Skin of body (tissue), 2 donors: ENCODE measurements around the gene CSNK1D. TPM values are rescaled to one million over a fixed set of nuclear protein-coding genes. Genes with fewer than 3 reads are reported as not detected.

Experiments used
- DNase-seq: peaks from one replicate; lab custom pipeline; 2025; lab: John Stamatoyannopoulos, UW
- total RNA-seq: library from RNA; depleted of rRNA; stranded (reverse); fragments of >200 nt; gene quantifications from one replicate; pipeline ENCODE4 v1.2.3, GENCODE V29; 2014

Gene CSNK1D
- total RNA-seq, 1 donor from 2014 or later = 40.5 TPM

DNA sequence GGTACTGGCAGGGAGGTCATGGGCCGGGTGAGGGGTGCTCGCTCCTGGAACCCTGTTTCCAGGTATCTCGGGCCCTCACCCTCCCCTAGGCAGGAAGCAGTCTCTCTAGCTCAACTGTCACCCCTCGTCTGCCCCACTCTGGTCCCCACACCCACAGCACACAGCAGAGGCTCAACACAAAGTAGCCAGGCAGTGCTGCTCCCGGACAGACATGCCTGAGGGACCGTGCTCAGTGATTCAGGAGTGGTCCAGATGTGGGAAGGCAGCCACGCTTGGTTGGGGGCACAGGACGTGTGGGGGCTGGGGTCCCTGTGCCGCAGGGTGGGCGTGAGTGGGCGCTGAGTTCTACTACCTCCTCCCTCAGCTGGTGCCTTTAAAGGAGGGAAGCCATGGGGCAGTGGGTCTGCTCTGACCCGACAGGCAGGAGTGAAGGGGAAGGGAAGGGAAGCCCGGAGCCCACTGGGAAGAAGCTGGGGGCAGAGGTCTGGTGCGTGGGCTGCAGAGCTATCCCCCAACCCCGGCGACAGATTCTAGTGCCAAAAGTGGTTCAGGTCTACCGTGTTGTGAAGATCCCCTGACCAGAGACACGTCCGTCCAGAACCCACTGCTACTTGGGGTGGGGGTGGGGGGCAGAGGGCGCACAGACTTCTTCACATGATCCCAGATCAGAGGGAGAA lies 32.9 kb downstream of the CSNK1D start:
- DNase-seq = no peak

DNA sequence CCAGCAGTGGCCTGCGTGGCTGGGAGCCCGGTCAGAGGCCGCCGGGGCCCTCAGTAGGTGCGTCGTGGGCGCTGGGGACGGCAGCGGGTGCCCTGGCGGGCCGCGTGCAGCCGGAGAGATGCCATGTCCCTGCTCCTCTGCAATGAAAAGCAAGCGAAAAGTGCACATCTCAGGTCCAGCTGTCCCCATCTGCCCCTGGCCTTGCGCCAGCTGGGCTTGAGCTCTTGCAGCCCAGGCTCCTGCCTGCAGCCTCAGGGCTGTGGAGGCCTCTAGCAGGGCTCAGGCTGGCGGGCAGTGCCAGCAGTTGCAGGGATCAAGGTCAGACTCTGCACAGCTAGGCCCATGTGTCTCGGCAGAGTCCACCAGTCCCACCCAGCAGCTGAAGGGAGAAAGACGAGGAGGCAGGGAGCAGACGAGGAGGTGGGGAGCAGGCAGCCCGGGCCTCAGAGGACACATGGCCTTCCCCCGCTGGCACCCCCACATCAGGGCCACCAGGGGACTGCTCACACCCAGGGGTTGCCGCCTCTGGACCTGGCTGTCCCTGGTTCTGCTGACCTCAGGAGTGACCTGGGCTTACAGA lies 33.5 kb downstream of the CSNK1D start:
- no peak for DNase-seq

DNA sequence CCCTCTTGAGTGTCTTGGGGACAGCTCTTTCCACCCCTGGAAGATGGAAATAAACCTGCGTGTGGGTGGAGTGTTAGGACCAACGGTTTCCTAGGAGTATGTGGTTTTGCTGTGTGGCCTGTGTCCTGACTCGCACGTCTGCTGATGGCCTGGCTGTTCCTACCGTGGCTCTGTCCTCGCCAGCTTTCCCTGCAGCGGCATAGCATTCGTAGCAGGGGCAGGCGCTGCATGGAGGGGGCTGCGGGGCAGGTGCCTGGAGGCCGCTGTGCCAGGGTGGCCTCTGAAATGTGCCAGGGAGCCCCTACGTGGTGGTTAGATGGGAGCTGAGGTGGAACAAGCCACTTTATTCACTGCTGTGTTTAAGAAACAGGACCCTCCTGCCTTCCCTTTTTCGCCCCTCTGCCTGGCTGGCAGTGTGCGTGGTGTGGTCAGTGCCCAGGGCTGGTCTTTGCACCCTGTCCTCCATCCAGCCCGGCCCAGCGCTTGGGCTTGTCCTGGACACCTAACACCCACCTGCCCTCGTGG lies 34.0 kb downstream of the CSNK1D start:
- DNase-seq = no peak

DNA sequence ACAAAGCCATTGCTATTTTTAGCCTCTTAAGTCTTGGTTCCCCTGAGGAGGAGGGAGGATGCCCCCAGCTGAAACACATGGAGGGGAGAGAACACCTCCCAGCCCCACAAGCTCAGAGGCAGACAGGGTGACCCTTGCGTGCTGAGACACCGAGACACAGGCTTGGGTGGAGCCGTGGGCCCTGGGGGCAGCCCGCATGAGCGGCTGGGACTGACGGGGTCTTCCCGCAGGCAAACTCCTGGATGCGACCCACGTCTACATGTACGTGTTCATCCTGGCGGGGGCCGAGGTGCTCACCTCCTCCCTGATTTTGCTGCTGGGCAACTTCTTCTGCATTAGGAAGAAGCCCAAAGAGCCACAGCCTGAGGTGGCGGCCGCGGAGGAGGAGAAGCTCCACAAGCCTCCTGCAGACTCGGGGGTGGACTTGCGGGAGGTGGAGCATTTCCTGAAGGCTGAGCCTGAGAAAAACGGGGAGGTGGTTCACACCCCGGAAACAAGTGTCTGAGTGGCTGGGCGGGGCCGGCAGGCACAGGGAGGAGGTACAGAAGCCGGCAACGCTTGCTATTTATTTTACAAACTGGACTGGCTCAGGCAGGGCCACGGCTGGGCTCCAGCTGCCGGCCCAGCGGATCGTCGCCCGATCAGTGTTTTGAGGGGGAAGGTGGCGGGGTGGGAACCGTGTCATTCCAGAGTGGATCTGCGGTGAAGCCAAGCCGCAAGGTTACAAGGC lies 34.9 kb downstream of the CSNK1D start:
- DNase-seq = no peak

DNA sequence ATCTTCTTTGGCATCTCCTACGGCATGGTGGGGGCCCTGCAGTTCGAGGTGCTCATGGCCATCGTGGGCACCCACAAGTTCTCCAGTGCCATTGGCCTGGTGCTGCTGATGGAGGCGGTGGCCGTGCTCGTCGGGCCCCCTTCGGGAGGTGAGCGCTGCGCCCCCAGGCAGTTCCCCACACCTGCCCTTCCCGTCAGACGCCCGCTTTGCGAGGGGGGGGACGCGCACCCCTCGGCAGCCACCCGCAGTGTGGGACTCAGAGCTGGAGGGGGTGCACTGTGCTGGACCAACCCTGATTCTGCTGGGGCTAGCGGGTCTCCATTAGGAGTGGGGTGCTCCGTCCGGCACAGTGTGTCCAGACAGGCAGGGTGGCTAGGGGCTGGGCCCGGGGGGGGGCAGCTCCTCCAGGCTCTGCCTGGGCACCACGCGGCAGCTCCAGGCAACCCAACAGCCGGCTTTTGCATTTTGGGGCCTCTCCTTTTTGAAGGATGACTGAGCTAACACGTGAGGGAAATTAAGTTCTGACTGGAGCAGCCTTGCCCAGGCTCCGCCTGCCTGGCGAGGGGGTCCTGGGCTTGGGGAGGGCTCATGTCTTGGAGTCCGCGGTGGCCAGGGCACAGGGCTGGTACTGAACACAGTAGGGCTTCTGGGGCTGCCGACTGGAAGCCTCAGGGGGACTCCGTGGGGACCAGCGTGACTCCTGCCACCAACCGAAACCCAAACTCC lies 35.6 kb downstream of the CSNK1D start:
- no peak for DNase-seq

DNA sequence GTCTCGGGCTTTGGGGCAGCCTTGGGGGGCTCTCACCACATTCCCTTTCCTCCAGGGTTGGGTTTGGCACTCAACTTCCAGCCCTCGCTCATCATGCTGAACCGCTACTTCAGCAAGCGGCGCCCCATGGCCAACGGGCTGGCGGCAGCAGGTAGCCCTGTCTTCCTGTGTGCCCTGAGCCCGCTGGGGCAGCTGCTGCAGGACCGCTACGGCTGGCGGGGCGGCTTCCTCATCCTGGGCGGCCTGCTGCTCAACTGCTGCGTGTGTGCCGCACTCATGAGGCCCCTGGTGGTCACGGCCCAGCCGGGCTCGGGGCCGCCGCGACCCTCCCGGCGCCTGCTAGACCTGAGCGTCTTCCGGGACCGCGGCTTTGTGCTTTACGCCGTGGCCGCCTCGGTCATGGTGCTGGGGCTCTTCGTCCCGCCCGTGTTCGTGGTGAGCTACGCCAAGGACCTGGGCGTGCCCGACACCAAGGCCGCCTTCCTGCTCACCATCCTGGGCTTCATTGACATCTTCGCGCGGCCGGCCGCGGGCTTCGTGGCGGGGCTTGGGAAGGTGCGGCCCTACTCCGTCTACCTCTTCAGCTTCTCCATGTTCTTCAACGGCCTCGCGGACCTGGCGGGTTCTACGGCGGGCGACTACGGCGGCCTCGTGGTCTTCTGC lies 36.3 kb downstream of the CSNK1D start:
- DNase-seq = no peak

DNA sequence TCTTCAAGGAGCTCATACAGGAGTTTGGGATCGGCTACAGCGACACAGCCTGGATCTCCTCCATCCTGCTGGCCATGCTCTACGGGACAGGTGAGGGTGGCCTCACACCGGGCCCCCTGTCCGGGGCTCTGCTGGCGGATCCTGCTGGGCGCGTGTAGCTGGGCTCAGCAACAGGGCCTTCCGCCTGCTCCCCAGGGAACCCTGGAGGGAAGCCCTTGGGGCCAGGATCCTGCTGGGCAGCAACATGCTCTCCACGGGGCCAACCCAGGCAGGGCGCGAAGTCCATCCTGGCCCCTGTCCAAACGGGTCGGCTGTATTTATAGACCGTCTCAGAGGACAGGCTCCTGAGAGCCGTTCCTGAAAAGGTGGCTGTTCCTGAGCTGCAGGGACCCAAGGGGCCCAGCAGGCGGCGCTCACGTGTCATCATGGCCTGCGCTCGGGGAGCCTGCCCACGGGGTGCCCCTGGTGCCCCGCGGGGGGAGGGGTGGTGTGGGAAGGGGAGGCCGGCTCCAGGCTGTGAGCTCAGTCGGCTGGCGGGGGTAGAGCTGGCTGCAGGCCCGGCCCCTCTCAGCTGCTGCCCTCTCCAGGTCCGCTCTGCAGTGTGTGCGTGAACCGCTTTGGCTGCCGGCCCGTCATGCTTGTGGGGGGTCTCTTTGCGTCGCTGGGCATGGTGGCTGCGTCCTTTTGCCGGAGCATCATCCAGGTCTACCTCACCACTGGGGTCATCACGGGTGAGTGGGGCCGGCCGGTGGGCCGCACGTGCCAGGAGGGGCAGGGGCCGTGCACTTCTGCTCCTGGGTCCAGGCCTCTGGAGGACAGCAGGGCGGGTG lies 37.1 kb downstream of the CSNK1D start:
- no peak for DNase-seq

DNA sequence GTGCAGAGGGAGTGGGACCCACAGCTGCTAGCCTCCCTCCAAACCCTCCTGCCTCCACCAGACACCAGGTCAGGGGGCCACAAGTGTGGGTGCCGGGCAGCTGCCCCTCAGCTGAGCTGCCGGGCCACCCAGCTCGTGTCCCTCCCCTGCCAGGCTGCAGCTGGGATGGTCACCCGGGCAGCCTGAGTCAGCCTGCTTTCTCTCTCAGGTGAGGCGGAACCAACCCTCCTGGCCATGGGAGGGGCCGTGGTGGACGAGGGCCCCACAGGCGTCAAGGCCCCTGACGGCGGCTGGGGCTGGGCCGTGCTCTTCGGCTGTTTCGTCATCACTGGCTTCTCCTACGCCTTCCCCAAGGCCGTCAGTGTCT lies 37.7 kb downstream of the CSNK1D start:
- DNase-seq = no peak

DNA sequence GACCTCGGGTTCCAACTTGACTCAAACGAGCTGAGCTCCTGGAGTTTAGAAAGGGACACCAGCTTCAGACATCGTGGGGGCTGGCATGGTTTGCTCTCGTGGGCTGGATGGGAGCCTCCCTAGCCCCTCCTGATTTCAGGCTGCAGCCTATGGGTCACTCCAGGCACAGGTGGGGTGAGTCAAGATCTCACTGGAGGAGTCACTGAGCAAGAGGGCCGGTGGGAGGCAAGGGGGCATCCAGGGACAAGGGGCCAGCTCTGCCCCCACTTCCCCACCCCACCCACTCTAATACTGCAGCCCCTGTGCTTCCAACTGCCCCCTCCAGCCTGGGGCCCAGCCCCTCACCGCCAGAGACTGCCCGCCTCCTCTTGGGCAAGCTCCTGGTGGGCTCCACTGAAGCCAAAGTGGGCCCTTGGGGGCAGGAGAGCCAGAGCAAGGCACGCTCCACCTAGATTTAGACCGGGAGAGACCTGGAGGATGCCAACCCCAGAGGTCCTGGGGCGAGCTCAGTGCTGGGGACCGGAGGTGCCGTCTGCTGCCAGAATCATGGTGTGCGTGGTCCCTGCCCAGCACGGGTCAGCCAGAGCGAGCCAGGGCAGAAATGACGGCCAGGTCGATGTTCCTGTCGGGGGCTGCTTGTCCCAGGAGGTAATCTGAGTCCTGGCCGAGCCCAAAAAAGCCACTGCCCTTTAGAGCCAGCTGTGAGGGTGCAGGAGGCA lies 38.3 kb downstream of the CSNK1D start:
- no peak for DNase-seq

DNA sequence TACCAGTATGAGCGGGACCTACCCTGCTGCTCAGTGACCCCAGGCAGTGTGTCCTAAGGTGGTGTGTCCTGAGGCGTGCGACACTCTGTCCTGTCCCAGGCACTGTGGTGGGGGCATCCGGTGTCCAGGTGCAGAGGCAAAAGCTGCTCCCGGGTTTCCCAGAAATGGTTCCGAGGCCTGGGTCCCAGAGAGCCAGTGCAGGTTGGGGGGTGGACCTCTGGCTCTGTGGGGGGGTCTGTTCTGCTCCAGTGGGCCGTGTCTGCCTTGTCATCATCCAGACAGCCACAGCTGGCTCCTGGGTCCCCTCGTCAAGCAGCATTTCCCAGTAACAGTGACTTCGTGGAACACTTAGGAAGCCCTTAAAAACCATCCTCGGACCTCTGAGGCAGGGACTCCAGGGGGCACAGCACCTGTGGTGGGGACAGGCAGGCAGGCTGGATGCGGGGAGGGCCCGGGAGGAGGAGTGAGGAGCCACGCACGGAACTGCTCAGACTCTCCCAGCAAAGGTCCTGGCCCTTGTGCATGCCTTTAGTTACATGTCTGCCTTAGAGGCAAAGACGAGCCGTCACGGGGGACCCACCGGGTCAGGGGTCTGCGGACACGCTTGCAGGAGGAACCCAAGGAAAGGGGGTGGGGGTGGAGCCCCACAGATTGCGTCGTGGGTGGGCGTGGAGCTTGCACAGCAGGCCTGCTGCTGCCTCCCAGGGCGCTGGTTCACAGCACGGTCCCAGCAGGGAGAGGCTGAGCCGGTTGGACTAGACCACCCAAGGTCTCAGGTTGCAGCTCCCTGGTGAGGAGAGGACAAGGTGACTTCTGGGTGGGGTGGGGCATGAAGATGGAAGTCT lies 39.1 kb downstream of the CSNK1D start:
- no peak for DNase-seq

DNA sequence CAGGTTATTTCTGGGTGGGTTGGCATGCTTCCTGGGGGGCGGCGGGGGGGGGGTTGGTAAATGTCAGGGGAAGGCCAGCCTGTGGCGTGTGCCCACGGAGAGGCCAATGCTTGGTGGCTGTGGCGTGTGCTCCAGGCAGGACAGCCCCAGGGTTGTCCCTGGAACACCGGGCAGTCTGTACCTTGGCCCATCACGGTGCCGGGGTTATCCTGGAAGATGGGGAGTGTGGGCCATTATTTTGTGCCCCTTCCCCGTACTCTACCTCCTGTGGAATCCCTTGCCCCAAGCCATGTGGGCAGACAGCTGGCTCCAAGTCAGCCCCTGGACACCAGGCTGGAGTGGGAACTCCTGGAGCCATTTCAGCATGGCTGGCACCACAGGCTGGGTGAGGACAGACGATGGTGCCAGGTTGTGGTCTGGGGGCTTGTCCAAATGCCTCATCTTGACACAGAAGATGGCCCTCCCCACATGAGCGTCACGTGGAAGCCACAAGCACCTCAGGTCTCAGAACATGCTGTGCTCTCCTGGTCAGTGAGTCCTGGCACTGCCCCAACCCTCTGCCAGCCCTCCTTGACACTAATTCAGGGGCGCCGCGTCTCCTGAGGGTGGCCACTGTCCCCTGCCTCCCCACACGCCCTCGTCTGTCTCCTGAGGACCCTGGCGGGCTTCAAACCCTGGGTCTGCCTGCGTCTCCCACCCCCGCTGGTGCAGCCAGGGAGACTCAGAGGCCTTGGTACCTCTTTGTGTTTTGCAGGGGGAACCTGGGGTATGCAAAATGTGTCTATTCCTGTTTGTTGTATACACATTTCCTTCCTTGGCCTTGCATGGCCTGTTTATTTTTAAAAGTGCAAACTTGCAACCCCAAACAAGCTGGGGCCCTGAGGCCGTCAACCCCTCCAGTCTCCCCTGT lies 40.4 kb downstream of the CSNK1D start:
- DNase-seq = no peak

DNA sequence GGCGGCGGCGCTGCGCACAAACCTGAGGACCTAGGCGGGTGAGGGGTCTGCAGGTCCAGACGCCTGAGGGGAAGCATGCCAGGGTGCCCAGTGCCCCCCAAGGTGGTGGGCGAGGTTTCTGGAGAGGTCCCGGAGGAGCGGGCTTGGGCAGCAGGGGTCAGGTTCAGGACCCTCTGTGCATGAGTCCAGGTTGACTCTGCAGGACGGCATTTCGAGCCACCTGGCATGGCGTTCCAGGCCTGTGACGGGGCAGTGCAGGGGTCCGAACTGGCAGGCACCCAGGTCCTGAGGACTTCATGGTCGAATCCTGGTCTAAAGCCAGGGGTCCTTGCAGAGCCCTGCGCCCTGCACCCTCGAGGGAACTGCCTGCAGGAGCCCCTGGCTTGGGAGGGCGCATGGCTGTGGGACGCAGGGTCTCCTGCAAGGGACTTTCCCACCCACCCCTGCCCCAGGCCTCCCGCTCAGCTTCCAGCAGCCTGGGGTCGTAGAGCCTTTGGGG lies 41.1 kb downstream of the CSNK1D start:
- DNase-seq = no peak

DNA sequence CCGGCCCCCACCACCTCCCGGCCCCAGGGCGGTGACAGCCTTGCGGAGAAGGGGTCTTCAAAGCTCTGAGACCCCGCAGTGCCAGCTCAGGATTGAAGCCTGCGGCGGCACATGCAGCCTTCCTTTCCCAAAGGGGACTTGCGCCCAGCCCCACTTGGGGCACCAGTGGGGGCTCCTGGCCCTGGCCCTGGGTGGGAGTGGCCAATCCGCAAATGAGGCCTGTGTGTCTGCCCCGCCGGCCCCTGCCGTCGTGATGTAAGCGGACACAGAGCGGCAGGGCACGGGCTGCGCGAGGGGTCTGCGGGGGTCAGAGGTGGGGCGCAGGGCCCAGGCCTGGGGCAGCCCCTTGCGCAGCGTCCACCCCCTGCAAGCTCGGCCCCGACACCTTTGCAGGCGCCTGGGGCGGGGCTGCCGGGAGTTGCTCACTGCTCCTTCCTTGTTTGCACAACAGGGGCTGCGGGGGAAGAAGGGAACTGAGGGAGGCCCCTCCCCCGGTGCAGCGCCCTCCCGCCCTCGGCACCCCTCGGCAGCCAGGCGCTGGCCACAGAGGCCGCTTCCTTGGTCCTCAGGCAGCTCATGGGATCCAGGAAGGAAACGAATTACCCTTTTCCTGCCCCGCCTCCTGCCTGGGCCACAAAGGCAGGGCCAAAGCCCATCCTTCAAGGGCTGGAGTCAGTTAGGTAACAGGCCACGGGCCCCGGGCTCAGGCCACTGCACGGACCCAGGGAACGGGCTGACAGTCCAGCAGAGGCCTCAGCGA lies 41.8 kb downstream of the CSNK1D start:
- DNase-seq = no peak

DNA sequence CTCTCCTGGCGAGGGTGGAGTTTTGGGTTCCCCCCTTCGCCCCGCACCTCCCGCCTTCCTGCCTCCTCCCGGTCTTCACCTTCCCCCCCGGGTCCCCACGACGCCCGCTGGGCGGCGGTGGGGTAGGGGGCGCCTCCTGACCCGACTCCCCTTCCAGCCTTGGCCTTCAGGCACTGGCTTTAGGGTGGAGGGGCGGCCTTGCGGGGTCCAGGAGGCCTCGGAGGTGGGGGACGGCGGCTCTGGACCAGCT lies 42.3 kb downstream of the CSNK1D start:
- DNase-seq = no peak

DNA sequence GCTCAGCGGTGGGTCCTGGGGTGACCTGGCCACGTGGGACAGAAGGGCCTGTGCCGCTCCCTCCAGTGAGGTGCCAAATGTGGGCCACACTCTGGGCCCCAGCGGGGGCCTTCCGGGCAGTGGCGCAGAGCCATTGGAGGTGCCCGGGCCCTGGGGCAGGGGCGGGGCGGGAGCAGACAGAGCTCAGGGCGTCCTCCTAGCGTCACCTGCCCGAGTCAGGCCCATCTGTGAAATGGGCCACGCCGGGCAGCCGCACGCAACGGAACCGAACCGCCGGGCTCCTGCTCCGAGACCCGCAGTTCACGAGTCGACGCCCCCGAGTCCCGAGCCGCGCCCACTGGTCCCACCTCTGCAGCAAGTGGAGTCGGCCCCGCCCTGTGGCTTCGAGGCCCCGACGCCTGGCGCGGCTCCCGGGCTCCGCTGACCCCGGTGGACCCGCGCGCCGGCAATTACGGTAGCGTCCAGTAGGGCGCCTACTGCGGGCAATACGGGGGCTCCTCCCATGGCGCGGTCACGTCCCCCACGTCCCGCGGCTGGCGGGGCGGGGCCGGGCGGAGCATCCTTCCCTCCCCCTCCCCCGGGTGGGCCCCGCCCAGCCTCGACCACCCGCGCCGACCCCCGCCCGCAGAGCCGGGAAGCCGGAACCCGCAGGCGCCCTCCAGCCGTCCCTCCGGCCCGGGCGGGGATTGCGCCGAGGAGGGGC lies 42.7 kb downstream of the CSNK1D start:
- DNase-seq = no peak
